ENCODE results near the gene NFATC3. TPM values are rescaled to one million over a fixed set of nuclear protein-coding genes. Genes with fewer than 3 reads are reported as not detected.

NFATC3 gene
- total RNA-seq, 1 donor from 2014 or later, result 42.0 TPM

DNA sequence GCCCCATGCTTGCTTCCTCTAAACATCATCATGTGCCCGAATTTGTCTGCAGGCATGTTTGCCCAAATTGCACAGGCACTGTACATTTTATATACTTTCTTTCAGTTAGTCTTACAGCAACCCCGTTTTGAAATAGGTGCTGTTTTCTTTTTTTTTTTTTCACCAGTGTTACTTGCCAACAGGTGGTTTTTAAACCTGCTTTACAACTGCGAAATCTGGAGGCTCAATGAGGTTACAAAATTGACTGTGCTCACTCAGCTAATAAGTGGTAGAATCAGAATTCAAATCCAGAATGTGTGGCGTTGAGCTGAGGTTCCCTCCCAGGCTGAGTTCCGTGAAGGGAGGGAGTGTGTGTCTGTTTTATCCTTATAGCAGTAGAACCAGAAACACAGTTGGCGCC lies 165.8 kb downstream of the NFATC3 start:
- DNase-seq (ENCODE audit: extremely low spot score, unreplicated experiment), result no peak
- no peak overlapping the region for H3K27ac Mint-ChIP-seq (ENCODE audit: unreplicated experiment)
- no peak overlapping the region for H3K4me3 Mint-ChIP-seq (ENCODE audit: unreplicated experiment)
- peaks cover 18% of the 10 kb centered on the region for H3K36me3 Mint-ChIP-seq (ENCODE audit: unreplicated experiment)
- H3K27me3 Mint-ChIP-seq (ENCODE audit: unreplicated experiment), result no peaks in the 10 kb centered on the region
- H3K9me3 Mint-ChIP-seq (ENCODE audit: unreplicated experiment), result no peaks in the 10 kb centered on the region
- TF ChIP-seq, protein P1, sequence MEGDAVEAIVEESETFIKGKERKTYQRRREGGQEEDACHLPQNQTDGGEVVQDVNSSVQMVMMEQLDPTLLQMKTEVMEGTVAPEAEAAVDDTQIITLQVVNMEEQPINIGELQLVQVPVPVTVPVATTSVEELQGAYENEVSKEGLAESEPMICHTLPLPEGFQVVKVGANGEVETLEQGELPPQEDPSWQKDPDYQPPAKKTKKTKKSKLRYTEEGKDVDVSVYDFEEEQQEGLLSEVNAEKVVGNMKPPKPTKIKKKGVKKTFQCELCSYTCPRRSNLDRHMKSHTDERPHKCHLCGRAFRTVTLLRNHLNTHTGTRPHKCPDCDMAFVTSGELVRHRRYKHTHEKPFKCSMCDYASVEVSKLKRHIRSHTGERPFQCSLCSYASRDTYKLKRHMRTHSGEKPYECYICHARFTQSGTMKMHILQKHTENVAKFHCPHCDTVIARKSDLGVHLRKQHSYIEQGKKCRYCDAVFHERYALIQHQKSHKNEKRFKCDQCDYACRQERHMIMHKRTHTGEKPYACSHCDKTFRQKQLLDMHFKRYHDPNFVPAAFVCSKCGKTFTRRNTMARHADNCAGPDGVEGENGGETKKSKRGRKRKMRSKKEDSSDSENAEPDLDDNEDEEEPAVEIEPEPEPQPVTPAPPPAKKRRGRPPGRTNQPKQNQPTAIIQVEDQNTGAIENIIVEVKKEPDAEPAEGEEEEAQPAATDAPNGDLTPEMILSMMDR (IDR thresholded peaks at IDR 0.05), result no peak
- H3K4me1 Mint-ChIP-seq (ENCODE audit: unreplicated experiment), result peaks cover 13% of the 10 kb centered on the region

DNA sequence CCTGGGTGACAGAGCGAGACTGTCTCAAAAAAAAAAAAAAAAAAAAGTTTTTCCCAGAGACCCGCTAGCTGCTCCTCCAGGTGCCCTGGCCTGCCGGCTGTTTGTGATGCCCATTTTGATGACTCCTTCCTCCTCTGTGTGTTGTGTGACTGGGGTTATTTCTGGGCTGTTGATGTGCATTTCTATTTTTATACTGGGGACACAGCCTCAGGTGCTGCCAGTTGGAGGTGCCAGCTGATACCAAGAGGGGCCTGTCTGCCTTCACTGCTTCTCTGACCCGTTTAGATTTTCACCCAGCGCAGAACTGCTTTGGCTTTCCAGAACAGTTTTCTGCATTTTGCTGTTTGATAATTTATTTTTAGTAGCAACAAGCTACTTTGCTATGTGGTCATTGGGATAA lies 166.7 kb downstream of the NFATC3 start:
- Mint-ChIP-seq H3K27ac (ENCODE audit: unreplicated experiment) (no peak overlapping the region), H3K9me3 (ENCODE audit: unreplicated experiment) (no peaks in the 10 kb centered on the region), H3K4me1 (ENCODE audit: unreplicated experiment) (peaks cover 6% of the 10 kb centered on the region), H3K4me3 (ENCODE audit: unreplicated experiment) (no peak overlapping the region), H3K27me3 (ENCODE audit: unreplicated experiment) (no peaks in the 10 kb centered on the region), H3K36me3 (ENCODE audit: unreplicated experiment) (peaks cover 18% of the 10 kb centered on the region)
- no peak for DNase-seq (ENCODE audit: extremely low spot score, unreplicated experiment)
- TF ChIP-seq, protein P1 (IDR thresholded peaks at IDR 0.05), result no peak

DNA sequence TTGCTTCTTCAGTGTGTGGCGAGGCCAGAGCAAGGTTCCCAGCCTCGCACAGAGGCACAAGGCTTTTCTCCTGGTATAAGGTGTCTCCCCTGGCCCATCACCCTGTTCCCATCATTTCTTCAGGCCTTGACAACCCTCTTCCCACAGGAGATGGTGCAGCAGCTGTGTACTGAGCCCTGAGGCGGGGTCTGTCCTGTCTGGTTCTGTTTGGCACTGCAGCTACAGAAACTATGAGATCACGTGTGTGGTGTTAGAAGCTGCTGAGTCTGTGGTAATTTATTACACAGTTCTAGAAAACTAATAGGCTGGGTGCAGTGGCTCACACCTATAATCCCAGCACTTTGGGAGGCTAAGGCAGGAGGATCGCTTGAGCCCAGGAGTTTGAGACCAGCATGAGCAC lies 167.2 kb downstream of the NFATC3 start:
- Mint-ChIP-seq H3K36me3 (ENCODE audit: unreplicated experiment) (peaks cover 18% of the 10 kb centered on the region), H3K4me3 (ENCODE audit: unreplicated experiment) (no peak overlapping the region), H3K9me3 (ENCODE audit: unreplicated experiment) (no peaks in the 10 kb centered on the region), H3K27me3 (ENCODE audit: unreplicated experiment) (no peaks in the 10 kb centered on the region), H3K4me1 (ENCODE audit: unreplicated experiment) (peaks cover 6% of the 10 kb centered on the region), H3K27ac (ENCODE audit: unreplicated experiment) (no peak overlapping the region)
- TF ChIP-seq, protein P1 (IDR thresholded peaks at IDR 0.05), result no peak
- DNase-seq (ENCODE audit: extremely low spot score, unreplicated experiment), result no peak

DNA sequence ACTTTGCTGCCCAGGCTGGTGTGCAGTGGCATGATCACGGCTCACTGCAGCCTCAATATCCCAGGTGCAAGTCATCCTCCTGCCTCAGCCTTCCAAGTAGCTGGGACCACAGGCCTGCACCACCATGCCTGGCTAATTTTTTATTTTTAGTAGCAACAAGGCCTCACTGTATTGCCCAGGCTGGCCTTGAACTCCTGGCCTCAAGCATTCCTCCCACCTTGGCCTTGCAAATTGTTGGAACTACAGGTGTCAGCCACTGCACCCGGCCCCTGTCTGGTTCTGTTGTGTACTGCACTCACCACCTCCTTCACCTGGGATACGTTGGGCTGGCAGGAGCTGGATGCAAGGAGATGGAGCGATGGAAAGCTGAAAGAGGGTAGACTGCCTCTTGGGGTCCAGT lies 168.6 kb downstream of the NFATC3 start:
- DNase-seq (ENCODE audit: extremely low spot score, unreplicated experiment), result no peak
- no peaks in the 10 kb centered on the region for H3K27me3 Mint-ChIP-seq (ENCODE audit: unreplicated experiment)
- peaks cover 18% of the 10 kb centered on the region for H3K36me3 Mint-ChIP-seq (ENCODE audit: unreplicated experiment)
- TF ChIP-seq, protein P1 (IDR thresholded peaks at IDR 0.05), result no peak
- H3K4me1 Mint-ChIP-seq (ENCODE audit: unreplicated experiment), result peaks cover 19% of the 10 kb centered on the region
- H3K4me3 Mint-ChIP-seq (ENCODE audit: unreplicated experiment), result no peak overlapping the region
- H3K9me3 Mint-ChIP-seq (ENCODE audit: unreplicated experiment), result no peaks in the 10 kb centered on the region
- no peak overlapping the region for H3K27ac Mint-ChIP-seq (ENCODE audit: unreplicated experiment)

DNA sequence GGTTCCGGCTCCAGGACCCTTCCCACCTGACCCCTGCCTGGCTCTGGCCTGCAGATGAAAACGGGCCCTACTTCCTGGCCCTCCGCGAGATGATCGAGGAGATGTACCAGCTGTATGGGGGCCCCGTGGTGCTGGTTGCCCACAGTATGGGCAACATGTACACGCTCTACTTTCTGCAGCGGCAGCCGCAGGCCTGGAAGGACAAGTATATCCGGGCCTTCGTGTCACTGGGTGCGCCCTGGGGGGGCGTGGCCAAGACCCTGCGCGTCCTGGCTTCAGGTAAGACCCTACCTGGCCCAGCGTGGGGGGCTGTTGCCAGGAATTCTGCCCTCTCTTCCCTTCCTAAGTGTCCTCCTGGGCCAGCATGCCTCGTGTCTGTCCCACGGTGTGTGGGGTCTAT lies 170.5 kb downstream of the NFATC3 start:
- DNase-seq (ENCODE audit: extremely low spot score, unreplicated experiment), result no peak
- TF ChIP-seq, protein P1 (IDR thresholded peaks at IDR 0.05), result no peak
- Mint-ChIP-seq H3K27me3 (ENCODE audit: unreplicated experiment) (no peaks in the 10 kb centered on the region), H3K36me3 (ENCODE audit: unreplicated experiment) (peaks cover 17% of the 10 kb centered on the region), H3K9me3 (ENCODE audit: unreplicated experiment) (no peaks in the 10 kb centered on the region), H3K4me3 (ENCODE audit: unreplicated experiment) (no peak overlapping the region), H3K27ac (ENCODE audit: unreplicated experiment) (no peak overlapping the region), H3K4me1 (ENCODE audit: unreplicated experiment) (peaks cover 21% of the 10 kb centered on the region)

Data from osteocyte (in vitro differentiated cells).